ENCODE results near the gene SLC4A4. TPM values are rescaled to one million over a fixed set of nuclear protein-coding genes. Genes with fewer than 3 reads are reported as not detected.

SLC4A4 gene
- total and polyA plus RNA-seq, 10 of the 15 experiments (the other 5 are each of a cell fraction or from before 2014, with no cell fraction given): 0.05 to 0.44 (median 0.18) TPM

DNA sequence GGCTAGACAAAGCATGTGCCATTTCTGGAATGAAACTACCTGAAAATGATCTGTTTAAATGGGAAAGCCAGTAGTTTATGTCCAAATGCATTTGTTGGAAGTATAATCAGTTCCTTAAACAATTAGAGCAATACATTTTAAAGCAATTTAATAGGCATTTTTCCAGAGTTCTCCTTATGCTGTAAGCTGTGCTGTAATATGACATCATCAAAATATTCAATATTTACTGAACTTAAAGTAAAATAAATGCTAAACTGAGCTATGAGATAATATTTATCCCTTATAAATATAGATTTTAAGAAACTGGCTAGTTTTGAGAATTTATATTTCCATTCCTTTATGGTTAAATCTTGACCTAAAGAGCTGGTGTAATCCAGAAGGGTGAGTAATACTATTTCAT, 7.9 kb downstream of the SLC4A4 start:
- CTCF ChIA-PET: no interaction called here
- H3K36me3 ChIP-seq (ENCODE audit: control insufficient read depth in 2 of 2, insufficient read depth in 2 of 2, low read length in 1 of 2): no peaks in the 10 kb centered on the region
- no peak overlapping the region for H3K9ac ChIP-seq (ENCODE audit: control insufficient read depth, insufficient read depth, low read length)
- SMC1A ChIA-PET (ENCODE audit: uncharacterized antibody, unreplicated experiment): interaction anchor here (0.5 to 0.6 kb wide), 2 partner anchors 39 to 956 kb away, joined by 3 to 4 read pairs; no protein-coding TSS in a partner anchor
- no peaks in the 10 kb centered on the region for H3K79me2 ChIP-seq (ENCODE audit: control insufficient read depth, insufficient read depth, low read length)
- no peak for DNase-seq (ENCODE audit: low read depth, low spot score)
- RAD21 ChIA-PET (ENCODE audit: unreplicated experiment): no interaction called here
- H3K4me3 ChIP-seq: no peak overlapping the region
- no peak overlapping the region for H2AFZ ChIP-seq (ENCODE audit: control insufficient read depth, low read depth, low read length)
- H3K9me3 ChIP-seq (replicated peaks; ENCODE audit: control insufficient read depth, insufficient read depth, low read length): no peaks in the 10 kb centered on the region
- no peak overlapping the region for H3K4me2 ChIP-seq (ENCODE audit: control insufficient read depth, insufficient read depth)
- in situ Hi-C loops (cut with MboI): no loop called here
- no peaks in the 10 kb centered on the region for H4K20me1 ChIP-seq (ENCODE audit: control insufficient read depth, insufficient read depth)
- no peak overlapping the region for H3K27ac ChIP-seq (ENCODE audit: control insufficient read depth, insufficient read depth)
- TF ChIP-seq TCF3 (IDR thresholded peaks at IDR 0.05; ENCODE audit: borderline replicate concordance, insufficient read depth, low read depth, low read length) (no peak), SIX5 (IDR thresholded peaks at IDR 0.05; ENCODE audit: low read depth, low read length, severe bottlenecking) (no peak), TCF12 (IDR thresholded peaks at IDR 0.05; ENCODE audit: low read depth, low read length) (no peak), POLR2A (IDR thresholded peaks at IDR 0.05; ENCODE audit: low read depth, low read length) (no peak), ZBTB4 (CRISPR knock-in tag; IDR thresholded peaks at IDR 0.05) (no peak), GATAD2B (conservative IDR thresholded peaks at IDR 0.05; ENCODE audit: low read depth) (no peak), YY1 (IDR thresholded peaks at IDR 0.05; ENCODE audit: low read depth, low read length) (no peak), NR2F1 (conservative IDR thresholded peaks at IDR 0.05) (no peak), RBBP5 (conservative IDR thresholded peaks at IDR 0.05) (no peak), SMC3 (IDR thresholded peaks at IDR 0.05; ENCODE audit: borderline replicate concordance, low read length) (no peak), RFX5 (IDR thresholded peaks at IDR 0.05; ENCODE audit: low read depth, low read length) (no peak), CEBPB (IDR thresholded peaks at IDR 0.05; ENCODE audit: borderline replicate concordance in 1 of 2, low read depth in 2 of 2, low read length in 2 of 2) (no peak), RAD51 (IDR thresholded peaks at IDR 0.05) (no peak), MYC (IDR thresholded peaks at IDR 0.05; ENCODE audit: insufficient read depth, insufficient read length, insufficient replicate concordance, low read length, severe bottlenecking) (no peak), HCFC1 (IDR thresholded peaks at IDR 0.05; ENCODE audit: low read length) (no peak), ZSCAN29 (IDR thresholded peaks at IDR 0.05) (no peak)
- TF ChIP-seq, protein P1, sequence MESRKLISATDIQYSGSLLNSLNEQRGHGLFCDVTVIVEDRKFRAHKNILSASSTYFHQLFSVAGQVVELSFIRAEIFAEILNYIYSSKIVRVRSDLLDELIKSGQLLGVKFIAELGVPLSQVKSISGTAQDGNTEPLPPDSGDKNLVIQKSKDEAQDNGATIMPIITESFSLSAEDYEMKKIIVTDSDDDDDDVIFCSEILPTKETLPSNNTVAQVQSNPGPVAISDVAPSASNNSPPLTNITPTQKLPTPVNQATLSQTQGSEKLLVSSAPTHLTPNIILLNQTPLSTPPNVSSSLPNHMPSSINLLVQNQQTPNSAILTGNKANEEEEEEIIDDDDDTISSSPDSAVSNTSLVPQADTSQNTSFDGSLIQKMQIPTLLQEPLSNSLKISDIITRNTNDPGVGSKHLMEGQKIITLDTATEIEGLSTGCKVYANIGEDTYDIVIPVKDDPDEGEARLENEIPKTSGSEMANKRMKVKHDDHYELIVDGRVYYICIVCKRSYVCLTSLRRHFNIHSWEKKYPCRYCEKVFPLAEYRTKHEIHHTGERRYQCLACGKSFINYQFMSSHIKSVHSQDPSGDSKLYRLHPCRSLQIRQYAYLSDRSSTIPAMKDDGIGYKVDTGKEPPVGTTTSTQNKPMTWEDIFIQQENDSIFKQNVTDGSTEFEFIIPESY (IDR thresholded peaks at IDR 0.05): no peak
- TF ChIP-seq, protein P2, sequence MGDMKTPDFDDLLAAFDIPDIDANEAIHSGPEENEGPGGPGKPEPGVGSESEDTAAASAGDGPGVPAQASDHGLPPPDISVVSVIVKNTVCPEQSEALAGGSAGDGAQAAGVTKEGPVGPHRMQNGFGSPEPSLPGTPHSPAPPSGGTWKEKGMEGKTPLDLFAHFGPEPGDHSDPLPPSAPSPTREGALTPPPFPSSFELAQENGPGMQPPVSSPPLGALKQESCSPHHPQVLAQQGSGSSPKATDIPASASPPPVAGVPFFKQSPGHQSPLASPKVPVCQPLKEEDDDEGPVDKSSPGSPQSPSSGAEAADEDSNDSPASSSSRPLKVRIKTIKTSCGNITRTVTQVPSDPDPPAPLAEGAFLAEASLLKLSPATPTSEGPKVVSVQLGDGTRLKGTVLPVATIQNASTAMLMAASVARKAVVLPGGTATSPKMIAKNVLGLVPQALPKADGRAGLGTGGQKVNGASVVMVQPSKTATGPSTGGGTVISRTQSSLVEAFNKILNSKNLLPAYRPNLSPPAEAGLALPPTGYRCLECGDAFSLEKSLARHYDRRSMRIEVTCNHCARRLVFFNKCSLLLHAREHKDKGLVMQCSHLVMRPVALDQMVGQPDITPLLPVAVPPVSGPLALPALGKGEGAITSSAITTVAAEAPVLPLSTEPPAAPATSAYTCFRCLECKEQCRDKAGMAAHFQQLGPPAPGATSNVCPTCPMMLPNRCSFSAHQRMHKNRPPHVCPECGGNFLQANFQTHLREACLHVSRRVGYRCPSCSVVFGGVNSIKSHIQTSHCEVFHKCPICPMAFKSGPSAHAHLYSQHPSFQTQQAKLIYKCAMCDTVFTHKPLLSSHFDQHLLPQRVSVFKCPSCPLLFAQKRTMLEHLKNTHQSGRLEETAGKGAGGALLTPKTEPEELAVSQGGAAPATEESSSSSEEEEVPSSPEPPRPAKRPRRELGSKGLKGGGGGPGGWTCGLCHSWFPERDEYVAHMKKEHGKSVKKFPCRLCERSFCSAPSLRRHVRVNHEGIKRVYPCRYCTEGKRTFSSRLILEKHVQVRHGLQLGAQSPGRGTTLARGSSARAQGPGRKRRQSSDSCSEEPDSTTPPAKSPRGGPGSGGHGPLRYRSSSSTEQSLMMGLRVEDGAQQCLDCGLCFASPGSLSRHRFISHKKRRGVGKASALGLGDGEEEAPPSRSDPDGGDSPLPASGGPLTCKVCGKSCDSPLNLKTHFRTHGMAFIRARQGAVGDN (IDR thresholded peaks at IDR 0.05): no peak
- H3K4me1 ChIP-seq (ENCODE audit: control insufficient read depth, insufficient read depth, low read length): no peaks in the 10 kb centered on the region
- no peak for FAIRE-seq
- intact Hi-C loops (cut with micrococcal nuclease; ENCODE audit: unreplicated experiment): no loop called here
- POLR2A ChIA-PET: no interaction called here
- H3K27me3 ChIP-seq (replicated peaks in 1 of 2; ENCODE audit: control insufficient read depth in 2 of 2, insufficient read depth in 2 of 2, low read length in 1 of 2): peaks cover 0 to 2% of the 10 kb centered on the region in 2 experiments; a peak in 1 of 4 replicates
- BruUV-seq (replicated peaks): no TSS peak
- no peak for ATAC-seq

All from GM12878 (cell line).